Mammary epithelial cell (primary cell): Measurements from ENCODE around the gene RAMP1.

Source experiments
- EZH2 ChIP-seq: IDR thresholded peaks from 2 replicates; pipeline ENCODE4 v1.6.1; 2012; ENCODE audit warnings: low read length, inconsistent platforms, borderline replicate concordance
- TF ChIP-seq, protein P1 (sequence below), 2 donors: IDR thresholded peaks in 1 of 2; conservative IDR thresholded peaks in 1 of 2; 2 replicates each; pipeline ENCODE4 v1.5.1; 2011 to 2012; ENCODE audit warnings: inconsistent platforms in 2 of 2, low read length in 2 of 2, mild to moderate bottlenecking in 2 of 2, control low read depth in 1 of 2, low read depth in 1 of 2; ENCODE audit not compliant: insufficient read depth in 1 of 2; ENCODE audit errors: extremely low read depth in 1 of 2

DNA sequence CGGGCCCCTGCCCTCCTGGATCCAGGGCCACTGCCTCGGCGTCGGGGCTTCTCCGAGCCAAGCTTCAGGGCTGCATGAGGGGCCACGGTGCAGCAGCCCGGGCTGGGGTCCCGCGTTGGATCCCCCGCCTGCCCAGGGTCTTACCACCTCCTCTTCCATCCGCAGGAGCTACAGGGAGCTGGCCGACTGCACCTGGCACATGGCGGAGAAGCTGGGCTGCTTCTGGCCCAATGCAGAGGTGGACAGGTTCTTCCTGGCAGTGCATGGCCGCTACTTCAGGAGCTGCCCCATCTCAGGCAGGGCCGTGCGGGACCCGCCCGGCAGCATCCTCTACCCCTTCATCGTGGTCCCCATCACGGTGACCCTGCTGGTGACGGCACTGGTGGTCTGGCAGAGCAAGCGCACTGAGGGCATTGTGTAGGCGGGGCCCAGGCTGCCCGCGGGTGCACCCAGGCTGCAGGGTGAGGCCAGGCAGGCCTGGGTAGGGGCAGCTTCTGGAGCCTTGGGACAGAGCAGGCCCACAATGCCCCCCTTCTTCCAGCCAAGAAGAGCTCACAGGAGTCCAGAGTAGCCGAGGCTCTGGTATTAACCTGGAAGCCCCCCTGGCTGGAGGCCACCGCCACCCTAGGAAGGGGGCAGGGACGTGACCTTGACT, 52.1 kb downstream of the RAMP1 start:
- TF ChIP-seq, protein P1, sequence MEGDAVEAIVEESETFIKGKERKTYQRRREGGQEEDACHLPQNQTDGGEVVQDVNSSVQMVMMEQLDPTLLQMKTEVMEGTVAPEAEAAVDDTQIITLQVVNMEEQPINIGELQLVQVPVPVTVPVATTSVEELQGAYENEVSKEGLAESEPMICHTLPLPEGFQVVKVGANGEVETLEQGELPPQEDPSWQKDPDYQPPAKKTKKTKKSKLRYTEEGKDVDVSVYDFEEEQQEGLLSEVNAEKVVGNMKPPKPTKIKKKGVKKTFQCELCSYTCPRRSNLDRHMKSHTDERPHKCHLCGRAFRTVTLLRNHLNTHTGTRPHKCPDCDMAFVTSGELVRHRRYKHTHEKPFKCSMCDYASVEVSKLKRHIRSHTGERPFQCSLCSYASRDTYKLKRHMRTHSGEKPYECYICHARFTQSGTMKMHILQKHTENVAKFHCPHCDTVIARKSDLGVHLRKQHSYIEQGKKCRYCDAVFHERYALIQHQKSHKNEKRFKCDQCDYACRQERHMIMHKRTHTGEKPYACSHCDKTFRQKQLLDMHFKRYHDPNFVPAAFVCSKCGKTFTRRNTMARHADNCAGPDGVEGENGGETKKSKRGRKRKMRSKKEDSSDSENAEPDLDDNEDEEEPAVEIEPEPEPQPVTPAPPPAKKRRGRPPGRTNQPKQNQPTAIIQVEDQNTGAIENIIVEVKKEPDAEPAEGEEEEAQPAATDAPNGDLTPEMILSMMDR (conservative IDR thresholded peaks at IDR 0.05 in 1 of 2, IDR thresholded peaks at IDR 0.05 in 1 of 2; ENCODE audit: extremely low read depth in 1 of 2, insufficient read depth in 1 of 2, low read depth in 1 of 2, low read length in 2 of 2), result no peak
- TF ChIP-seq EZH2, result no peak
